HEK293T (cell line): ENCODE data around the gene PSMB3.

ENCODE experiments used
- CTCF ChIA-PET: fragments of 350-600 bp; formaldehyde crosslinking; extraction: SDS; loops from one replicate; lab custom pipeline; 2021; ENCODE audit warnings: antibody characterized with exemption, inconsistent platforms; lab: Yijun Ruan, JAX
- POLR2A ChIA-PET: fragments of 350-600 bp; formaldehyde crosslinking; extraction: SDS; loops from one replicate; lab custom pipeline; 2020; ENCODE audit warnings: antibody characterized with exemption, inconsistent platforms; lab: Yijun Ruan, JAX
- DNase-seq: peaks from one replicate; pipeline ENCODE4 v3.0.0; 2012; ENCODE audit warnings: mixed read lengths; ENCODE audit errors: extremely low spot score
- ARNT ChIP-seq: fragments of 450-650 bp; IDR thresholded peaks from 2 replicates; pipeline ENCODE4 v1.6.1; 2017; ENCODE audit warnings: mild to moderate bottlenecking
- BHLHE40 ChIP-seq: fragments of 450-650 bp; IDR thresholded peaks from 2 replicates; pipeline ENCODE4 v1.6.1; 2016; ENCODE audit warnings: mild to moderate bottlenecking, moderate library complexity, borderline replicate concordance
- CTBP1 ChIP-seq: fragments of 450-650 bp; IDR thresholded peaks from 2 replicates; pipeline ENCODE4 v1.6.1; 2016; ENCODE audit warnings: borderline replicate concordance
- ELF4 ChIP-seq: fragments of 450-650 bp; IDR thresholded peaks from 2 replicates; pipeline ENCODE4 v1.6.1; 2017; ENCODE audit warnings: antibody characterized with exemption
- FOXA1 ChIP-seq: fragments of 450-650 bp; IDR thresholded peaks from 2 replicates; pipeline ENCODE4 v1.6.1; 2016; ENCODE audit warnings: mild to moderate bottlenecking
- FOXK2 ChIP-seq: fragments of 450-650 bp; IDR thresholded peaks from 2 replicates; pipeline ENCODE4 v1.6.1; 2016; ENCODE audit warnings: mild to moderate bottlenecking
- FOXM1 ChIP-seq: fragments of 450-650 bp; IDR thresholded peaks from 2 replicates; pipeline ENCODE4 v1.6.1; 2017; ENCODE audit warnings: mild to moderate bottlenecking, borderline replicate concordance
- HDGF ChIP-seq: fragments of 450-650 bp; IDR thresholded peaks from 2 replicates; pipeline ENCODE4 v1.6.1; 2017; ENCODE audit warnings: antibody characterized with exemption, borderline replicate concordance
- L3MBTL2 ChIP-seq: fragments of 450-650 bp; conservative IDR thresholded peaks from 2 replicates; pipeline ENCODE4 v1.6.1; 2016; ENCODE audit warnings: mild to moderate bottlenecking
- LEF1 ChIP-seq: fragments of 450-650 bp; IDR thresholded peaks from 2 replicates; pipeline ENCODE4 v1.6.1; 2017; ENCODE audit warnings: mild to moderate bottlenecking, borderline replicate concordance
- NFRKB ChIP-seq: fragments of 450-650 bp; IDR thresholded peaks from 2 replicates; pipeline ENCODE4 v1.6.1; 2016; ENCODE audit warnings: mild to moderate bottlenecking, moderate library complexity
- SP1 ChIP-seq: fragments of 450-650 bp; IDR thresholded peaks from 2 replicates; pipeline ENCODE4 v1.6.1; 2017
- SUZ12 ChIP-seq: fragments of 450-650 bp; IDR thresholded peaks from 2 replicates; pipeline ENCODE4 v1.6.1; 2016; ENCODE audit warnings: mild to moderate bottlenecking
- TARDBP ChIP-seq: fragments of 450-650 bp; IDR thresholded peaks from 2 replicates; pipeline ENCODE4 v1.6.1; 2016
- ZNF384 ChIP-seq: fragments of 450-650 bp; IDR thresholded peaks from 2 replicates; pipeline ENCODE4 v1.6.1; 2016
- TF ChIP-seq, protein P1 (sequence below): fragments of 450-650 bp; IDR thresholded peaks from 2 replicates; pipeline ENCODE4 v1.6.1; 2016

PSMB3 gene

GRCh38 chr17:38750312-38751121, 2.0 kb upstream of the PSMB3 start:
- TF ChIP-seq NFRKB (no peak), FOXK2 (no peak), FOXM1 (no peak), ARNT (no peak), ZNF384 (no peak), L3MBTL2 (no peak), TARDBP (no peak), LEF1 (no peak), BHLHE40 (no peak), SUZ12 (no peak), CTBP1 (no peak), HDGF (no peak), ELF4 (no peak), FOXA1 (no peak), SP1 (no peak)
- TF ChIP-seq, protein P1, sequence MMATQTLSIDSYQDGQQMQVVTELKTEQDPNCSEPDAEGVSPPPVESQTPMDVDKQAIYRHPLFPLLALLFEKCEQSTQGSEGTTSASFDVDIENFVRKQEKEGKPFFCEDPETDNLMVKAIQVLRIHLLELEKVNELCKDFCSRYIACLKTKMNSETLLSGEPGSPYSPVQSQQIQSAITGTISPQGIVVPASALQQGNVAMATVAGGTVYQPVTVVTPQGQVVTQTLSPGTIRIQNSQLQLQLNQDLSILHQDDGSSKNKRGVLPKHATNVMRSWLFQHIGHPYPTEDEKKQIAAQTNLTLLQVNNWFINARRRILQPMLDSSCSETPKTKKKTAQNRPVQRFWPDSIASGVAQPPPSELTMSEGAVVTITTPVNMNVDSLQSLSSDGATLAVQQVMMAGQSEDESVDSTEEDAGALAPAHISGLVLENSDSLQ = no peak
- CTCF ChIA-PET = interaction anchor here (0.5 to 1.8 kb wide), 2 partner anchors 15 to 232 kb away, joined by 3 to 5 read pairs; no protein-coding TSS in a partner anchor
- DNase-seq = no peak
- POLR2A ChIA-PET = interaction anchor here (0.8 to 2.3 kb wide), 5 partner anchors 12 to 98 kb away, joined by 3 to 19 read pairs (median 4); partner anchors contain the start of gene CISD3

GRCh38 chr17:38751144-38751807, 1.3 kb upstream of the PSMB3 start:
- CTCF ChIA-PET = interaction anchor here (1.8 kb wide), 1 partner anchor 232 kb away, joined by 5 read pairs; no protein-coding TSS in a partner anchor
- no peak for TF ChIP-seq FOXK2
- TF ChIP-seq SUZ12 = no peak
- no peak for TF ChIP-seq SP1
- peak; percentile 96 for TF ChIP-seq ZNF384
- DNase-seq = no peak
- POLR2A ChIA-PET = interaction anchor here (0.5 to 2.3 kb wide), 22 partner anchors 8 to 449 kb away, joined by 3 to 19 read pairs (median 5); partner anchors contain the start of genes CISD3, LASP1, RPL19 and RPL23

GRCh38 chr17:38751808-38752307, 683 bp upstream of the PSMB3 start:
- peak; percentile 63 for DNase-seq
- CTCF ChIA-PET = interaction anchor here (0.7 to 1.8 kb wide), 4 partner anchors 10 to 231 kb away, joined by 3 to 5 read pairs (median 3); no protein-coding TSS in a partner anchor
- POLR2A ChIA-PET = interaction anchor here (0.5 to 2.1 kb wide), 37 partner anchors 8 to 448 kb away, joined by 3 to 15 read pairs (median 4); partner anchors contain the start of genes CWC25, LASP1, MLLT6 and PIP4K2B
- TF ChIP-seq ELF4 (no peak), SP1 (no peak), FOXM1 (no peak), NFRKB (no peak), ARNT (no peak), FOXK2 (no peak), CTBP1 (no peak), BHLHE40 (no peak), ZNF384 (no peak), FOXA1 (no peak), HDGF (no peak), L3MBTL2 (no peak; the same call in 1 of the 2 replicates), TARDBP (no peak), LEF1 (no peak), SUZ12 (no peak)
- TF ChIP-seq, protein P1 = no peak

- no peak for DNase-seq
- CTCF ChIA-PET = no interaction called here
- POLR2A ChIA-PET = interaction anchor here (0.8 to 2.1 kb wide), 5 partner anchors 12 to 205 kb away, joined by 3 to 14 read pairs (median 6); partner anchors contain the start of gene MLLT6
- TF ChIP-seq ARNT = no peak
- no peak for TF ChIP-seq TARDBP
- no peak for TF ChIP-seq SP1
- no peak for TF ChIP-seq ZNF384
- no peak for TF ChIP-seq SUZ12
- no peak for TF ChIP-seq FOXA1
- no peak for TF ChIP-seq L3MBTL2
- no peak for TF ChIP-seq FOXM1
- TF ChIP-seq HDGF = no peak
These were observed 548 bp downstream of the PSMB3 start for GRCh38 chr17:38753071-38753506.

DNA sequence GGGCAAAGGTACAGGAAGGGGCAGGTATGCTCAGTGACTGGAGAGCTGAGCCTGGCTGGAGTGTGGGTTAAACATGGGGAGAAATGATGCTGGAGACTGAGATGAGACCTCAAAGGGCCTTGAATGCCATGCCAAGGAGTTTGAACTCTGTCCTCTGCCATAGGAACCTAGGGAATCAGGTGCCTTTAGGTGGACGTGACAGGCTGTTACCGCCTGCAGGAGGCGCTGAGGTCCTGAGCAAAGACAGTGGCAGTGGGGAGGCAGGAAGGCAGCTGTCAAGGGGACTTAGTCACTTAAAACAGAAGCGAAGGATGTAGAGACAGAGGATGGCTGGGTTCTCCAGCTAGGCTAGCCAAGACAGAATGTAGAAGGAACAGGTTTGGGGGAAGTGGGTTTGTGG, 9.1 kb downstream of the PSMB3 start:
- DNase-seq = peak; percentile 41
- ChIA-PET CTCF (interaction anchor here (0.6 to 1.7 kb wide), 3 partner anchors 9 to 392 kb away, joined by 3 to 6 read pairs (median 3); no protein-coding TSS in a partner anchor), POLR2A (interaction anchor here (0.9 to 1.5 kb wide), 4 partner anchors 8 to 92 kb away, joined by 3 to 6 read pairs (median 4); partner anchors contain the start of genes PSMB3 and RPL23)
- TF ChIP-seq FOXK2 (no peak), TARDBP (no peak), FOXA1 (no peak)
